CD4-positive, alpha-beta T cell treated with Interleukin-2 at 100 ng/mL for 4 hours (primary cell): ENCODE results near the gene PARVA.

Experiments
- DNase-seq: peaks from one replicate; pipeline ENCODE4 v3.0.0-alpha.2; 2020; ENCODE audit warnings: low spot score

PARVA gene

GRCh38 chr11:12403997-12404350 is 26.6 kb downstream of the PARVA start:
- no peak for DNase-seq

GRCh38 chr11:12404436-12404835 is 27.1 kb downstream of the PARVA start:
- no peak for DNase-seq

GRCh38 chr11:12408156-12408770 is 30.9 kb downstream of the PARVA start:
- no peak for DNase-seq

GRCh38 chr11:12409621-12410005 is 32.2 kb downstream of the PARVA start:
- DNase-seq, result no peak

GRCh38 chr11:12410006-12410728 is 32.8 kb downstream of the PARVA start:
- no peak for DNase-seq

- no peak for DNase-seq
Measured at GRCh38 chr11:12411393-12411792, 34.0 kb downstream of the PARVA start.

GRCh38 chr11:12411806-12412727 is 34.7 kb downstream of the PARVA start:
- peak; percentile 2 for DNase-seq

- no peak for DNase-seq
Measured at GRCh38 chr11:12413141-12414052, 36.0 kb downstream of the PARVA start.

GRCh38 chr11:12414611-12415010 is 37.2 kb downstream of the PARVA start:
- DNase-seq, result no peak

- DNase-seq, result no peak
Measured at GRCh38 chr11:12415342-12415966, 38.1 kb downstream of the PARVA start.

- no peak for DNase-seq
Measured at GRCh38 chr11:12416552-12416951, 39.2 kb downstream of the PARVA start.

GRCh38 chr11:12417691-12418611 is 40.6 kb downstream of the PARVA start:
- no peak for DNase-seq

- no peak for DNase-seq
Measured at GRCh38 chr11:12420040-12420439, 42.7 kb downstream of the PARVA start.

- DNase-seq, result no peak
Measured at GRCh38 chr11:12420706-12421105, 43.3 kb downstream of the PARVA start.

GRCh38 chr11:12421386-12421785 is 44.0 kb downstream of the PARVA start:
- DNase-seq, result no peak

GRCh38 chr11:12426176-12426575 is 48.8 kb downstream of the PARVA start:
- DNase-seq, result no peak

GRCh38 chr11:12429155-12429554 is 51.8 kb downstream of the PARVA start:
- no peak for DNase-seq

GRCh38 chr11:12430351-12430750 is 53.0 kb downstream of the PARVA start:
- no peak for DNase-seq

GRCh38 chr11:12430954-12431595 is 53.7 kb downstream of the PARVA start:
- DNase-seq, result no peak

- DNase-seq, result no peak
Measured at GRCh38 chr11:12432507-12432906, 55.1 kb downstream of the PARVA start.
